LNCaP clone FGC (cell line): Measurements from ENCODE around the gene BFSP1.

ENCODE experiments used
- DNase-seq: peaks from one replicate; pipeline ENCODE4 v3.0.0-alpha.2; 2011; ENCODE audit warnings: low read depth
- H3K4me3 ChIP-seq: 2 replicates; pipeline ENCODE4 v1.5.1; 2011; ENCODE audit warnings: mild to moderate bottlenecking, low read depth, low read length, control low read depth
- CTCF ChIP-seq: IDR thresholded peaks from 2 replicates; pipeline ENCODE4 v1.5.1; 2012; ENCODE audit warnings: mild to moderate bottlenecking; ENCODE audit not compliant: control insufficient read depth, insufficient read depth; ENCODE audit errors: extremely low read depth

Gene BFSP1

GRCh38 chr20:17469246-17470030, 61.7 kb downstream of the BFSP1 start:
- TF ChIP-seq CTCF, result no peak
- no peak for DNase-seq
- no peak overlapping the region for H3K4me3 ChIP-seq

GRCh38 chr20:17468073-17468840, 62.9 kb downstream of the BFSP1 start:
- TF ChIP-seq CTCF, result no peak
- DNase-seq, result no peak
- no peak overlapping the region for H3K4me3 ChIP-seq

- no peak for DNase-seq
- no peak overlapping the region for H3K4me3 ChIP-seq
- no peak for TF ChIP-seq CTCF
Observed at GRCh38 chr20:17467120-17467655, 64.0 kb downstream of the BFSP1 start.

DNA sequence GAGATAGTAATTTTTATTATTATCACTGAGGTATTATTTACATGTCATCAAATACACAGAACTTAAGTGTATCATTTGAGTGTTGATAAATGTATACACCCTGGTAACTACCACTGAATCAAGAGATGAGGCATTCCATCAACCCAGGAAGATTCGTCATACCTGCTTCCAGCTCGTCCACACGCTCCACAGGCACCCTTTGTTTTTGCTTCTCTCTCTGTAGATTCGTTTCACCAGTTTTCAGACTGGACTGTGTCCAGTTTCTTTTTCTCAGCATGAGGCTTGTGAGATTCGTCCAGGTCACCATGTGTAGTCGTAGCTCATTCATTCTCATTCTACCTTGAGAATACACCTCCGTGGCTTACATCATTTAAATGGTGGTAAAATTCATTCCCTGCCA, 64.5 kb downstream of the BFSP1 start:
- no peak for TF ChIP-seq CTCF

GRCh38 chr20:17465236-17465635, 65.9 kb downstream of the BFSP1 start:
- TF ChIP-seq CTCF, result no peak
- DNase-seq, result no peak

More for the DNA sequence above, 64.5 kb downstream of the BFSP1 start:
- no peak overlapping the region for H3K4me3 ChIP-seq
- no peak for DNase-seq

DNA sequence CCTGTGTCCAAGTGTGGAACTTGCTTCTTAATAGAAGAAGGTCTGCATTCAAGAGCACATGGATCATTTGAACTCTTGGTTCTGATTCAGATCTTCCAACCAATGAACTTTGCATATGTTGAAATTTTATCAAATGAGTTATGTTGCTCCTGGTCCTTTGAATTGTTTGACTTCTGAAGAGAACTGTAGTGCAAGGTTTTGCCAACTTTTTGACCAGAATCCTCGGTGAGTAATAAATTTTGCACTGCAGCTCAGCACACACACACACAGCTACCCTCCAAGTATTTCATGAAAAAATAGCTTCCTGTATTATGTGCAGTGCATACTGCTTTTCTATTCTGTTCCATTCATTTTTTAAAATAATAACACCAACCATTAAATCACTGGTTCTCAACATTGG, 67.5 kb downstream of the BFSP1 start:
- DNase-seq, result no peak
- H3K4me3 ChIP-seq, result no peak overlapping the region
- no peak for TF ChIP-seq CTCF

More at GRCh38 chr20:17465236-17465635, 65.9 kb downstream of the BFSP1 start:
- H3K4me3 ChIP-seq, result no peak overlapping the region
